H9 (cell line): ENCODE results near the gene MXRA5. TPM values are rescaled to one million over a fixed set of nuclear protein-coding genes. Genes with fewer than 3 reads are reported as not detected.
"Not testable (repeated sequence)": the region's sequence is repeated elsewhere in the genome, so short reads cannot be mapped to it uniquely, and the experiment has no call there.

Experiments used
- DNase-seq: peaks from one replicate; pipeline ENCODE4 v3.0.0-alpha.2; 2017
- H2AFZ ChIP-seq: one replicate; pipeline ENCODE4 v1.6.1; 2013; ENCODE audit warnings: mild to moderate bottlenecking, low read length, control low read depth, moderate library complexity
- H2AK5ac ChIP-seq: 2 replicates; pipeline ENCODE4 v1.6.1; 2013; ENCODE audit warnings: low read length, control low read depth, mixed read lengths; ENCODE audit not compliant: insufficient read length
- H2BK120ac ChIP-seq: one replicate; pipeline ENCODE4 v1.6.1; 2013; ENCODE audit warnings: low read depth, mild to moderate bottlenecking, low read length, control low read depth, inconsistent platforms; ENCODE audit not compliant: poor library complexity, severe bottlenecking
- H2BK12ac ChIP-seq: 2 replicates; pipeline ENCODE4 v1.6.1; 2013; ENCODE audit warnings: low read length, control low read depth, mixed read lengths, low read depth; ENCODE audit not compliant: insufficient read length
- H2BK15ac ChIP-seq: 2 replicates; pipeline ENCODE4 v1.6.1; 2013; ENCODE audit warnings: low read depth, low read length, control low read depth
- H2BK20ac ChIP-seq: one replicate; pipeline ENCODE4 v1.6.1; 2013; ENCODE audit warnings: low read depth, mild to moderate bottlenecking, low read length, control low read depth, inconsistent platforms; ENCODE audit not compliant: poor library complexity, severe bottlenecking
- H2BK5ac ChIP-seq: 2 replicates; pipeline ENCODE4 v1.6.1; 2013; ENCODE audit warnings: low read length, control low read depth, mixed read lengths; ENCODE audit not compliant: insufficient read length
- H3K14ac ChIP-seq: 2 replicates; pipeline ENCODE4 v1.6.1; 2013; ENCODE audit warnings: low read length, control low read depth; ENCODE audit not compliant: insufficient read depth
- H3K18ac ChIP-seq: 2 replicates; pipeline ENCODE4 v1.6.1; 2013; ENCODE audit warnings: low read depth, mild to moderate bottlenecking, mixed read lengths, low read length, control low read depth; ENCODE audit not compliant: insufficient read length
- H3K23ac ChIP-seq: 2 replicates; pipeline ENCODE4 v1.6.1; 2013; ENCODE audit warnings: low read length, control low read depth, mixed read lengths, low read depth; ENCODE audit not compliant: insufficient read length
- H3K23me2 ChIP-seq: 2 replicates; pipeline ENCODE4 v1.6.1; 2013; ENCODE audit warnings: low read depth, mild to moderate bottlenecking, mixed read lengths, low read length, control low read depth; ENCODE audit not compliant: insufficient read length, poor library complexity, severe bottlenecking
- H3K27ac ChIP-seq: 2 replicates; pipeline ENCODE4 v1.5.1; 2013; ENCODE audit warnings: low read length, control low read depth, mixed read lengths, low read depth; ENCODE audit not compliant: insufficient read length
- H3K27me3 ChIP-seq: 2 replicates; pipeline ENCODE4 v1.6.1; 2013; ENCODE audit warnings: low read length, control low read depth, inconsistent platforms; ENCODE audit not compliant: insufficient read depth
- H3K4ac ChIP-seq: 2 replicates; pipeline ENCODE4 v1.6.1; 2013; ENCODE audit warnings: low read depth, mild to moderate bottlenecking, control low read depth, inconsistent platforms, low read length, moderate library complexity
- H3K4me1 ChIP-seq: 2 replicates; pipeline ENCODE4 v1.6.1; 2013; ENCODE audit warnings: low read length, control low read depth, inconsistent platforms; ENCODE audit not compliant: insufficient read depth
- H3K4me2 ChIP-seq: 2 replicates; pipeline ENCODE4 v1.6.1; 2013; ENCODE audit warnings: low read length, control low read depth, mixed read lengths; ENCODE audit not compliant: insufficient read length, insufficient read depth
- H3K56ac ChIP-seq: 2 replicates; pipeline ENCODE4 v1.6.1; 2013; ENCODE audit warnings: low read depth, mild to moderate bottlenecking, mixed read lengths, low read length, control low read depth; ENCODE audit not compliant: insufficient read length
- H3K79me1 ChIP-seq: 2 replicates; pipeline ENCODE4 v1.6.1; 2013; ENCODE audit warnings: low read depth, mild to moderate bottlenecking, moderate library complexity, low read length, control low read depth, inconsistent platforms; ENCODE audit not compliant: insufficient read depth, poor library complexity, severe bottlenecking
- H3K79me2 ChIP-seq: 2 replicates; pipeline ENCODE4 v1.6.1; 2013; ENCODE audit warnings: low read length, control low read depth, inconsistent platforms; ENCODE audit not compliant: insufficient read depth
- H3K9ac ChIP-seq: 2 replicates; pipeline ENCODE4 v1.6.1; 2013; ENCODE audit warnings: low read length, control low read depth, mixed read lengths; ENCODE audit not compliant: insufficient read length; ENCODE audit errors: extremely low read depth
- H3K9me3 ChIP-seq: one replicate; pipeline ENCODE4 v1.6.1; 2013; ENCODE audit warnings: low read depth, low read length, inconsistent platforms; ENCODE audit not compliant: control insufficient read depth
- H3T11ph ChIP-seq: one replicate; pipeline ENCODE4 v1.6.1; 2013; ENCODE audit warnings: mild to moderate bottlenecking, low read length, control low read depth, inconsistent platforms
- H4K20me1 ChIP-seq: one replicate; pipeline ENCODE4 v1.6.1; 2013; ENCODE audit not compliant: control insufficient read depth, insufficient read length, insufficient read depth
- H4K5ac ChIP-seq: 2 replicates; pipeline ENCODE4 v1.6.1; 2013; ENCODE audit warnings: low read depth, mild to moderate bottlenecking, mixed read lengths, low read length, control low read depth; ENCODE audit not compliant: insufficient read length
- H4K8ac ChIP-seq: replicated peaks from 2 replicates; pipeline ENCODE4 v1.6.1; 2013; ENCODE audit warnings: low read length, control low read depth, mixed read lengths, low read depth; ENCODE audit not compliant: insufficient read length
- H4K91ac ChIP-seq: 2 replicates; pipeline ENCODE4 v1.6.1; 2013; ENCODE audit warnings: low read depth, mild to moderate bottlenecking, moderate library complexity, mixed read lengths, low read length, control low read depth; ENCODE audit not compliant: insufficient read length
- H3K27ac Mint-ChIP-seq, 3 experiments: 2 replicates in 2 of 3; 3 replicates in 1 of 3; pipeline ENCODE4 v1.8.0; 2020 to 2021; ENCODE audit warnings: mixed read lengths in 3 of 3, mild to moderate bottlenecking in 1 of 3, moderate library complexity in 1 of 3
- H3K27me3 Mint-ChIP-seq: 2 replicates; pipeline ENCODE4 v1.8.0; 2021; ENCODE audit warnings: low read depth, mild to moderate bottlenecking, moderate library complexity, mixed read lengths
- H3K36me3 Mint-ChIP-seq, 3 experiments: 2 replicates in 2 of 3; 3 replicates in 1 of 3; pipeline ENCODE4 v1.8.0; 2020 to 2021; ENCODE audit warnings: low read depth in 3 of 3, mixed read lengths in 3 of 3; ENCODE audit not compliant: insufficient read depth in 1 of 3
- H3K4me1 Mint-ChIP-seq, 2 experiments: 2 replicates each; pipeline ENCODE4 v1.8.0; 2020; ENCODE audit warnings: mixed read lengths in 2 of 2
- H3K4me3 Mint-ChIP-seq, 2 experiments: 2 replicates in 1 of 2; 3 replicates in 1 of 2; pipeline ENCODE4 v1.8.0; 2020 to 2021; ENCODE audit warnings: mild to moderate bottlenecking in 2 of 2, mixed read lengths in 2 of 2, moderate library complexity in 1 of 2
- H3K9me3 Mint-ChIP-seq, 2 experiments: 2 replicates in 1 of 2; 3 replicates in 1 of 2; pipeline ENCODE4 v1.8.0; 2020; ENCODE audit warnings: mild to moderate bottlenecking in 2 of 2, mixed read lengths in 2 of 2, moderate library complexity in 1 of 2
- WGBS: extraction: QIAGEN DNeasy Blood & Tissue Kit; methylation state at CpG from one replicate; pipeline ENCODE4 v1.1.7; 2013; ENCODE audit warnings: missing lambda C conversion rate, low lambda C conversion rate, mixed read lengths; ENCODE audit not compliant: insufficient read length; ENCODE audit errors: extremely low coverage; 5-methylcytosine and 5-hydroxymethylcytosine counted together
- total RNA-seq: library from RNA; stranded (reverse); gene quantifications from 2 replicates; pipeline ENCODE4 v1.2.1, GENCODE V29; 2021
- TF ChIP-seq, protein P1 (sequence below): fragments of 200-600 bp; sonication (generic); conservative IDR thresholded peaks from 3 replicates; pipeline ENCODE4 v1.8.0; 2021; ENCODE audit warnings: antibody characterized with exemption, mild to moderate bottlenecking

The MXRA5 gene
- total RNA-seq, 1 experiment from 2014 or later = 1.0 TPM

DNA sequence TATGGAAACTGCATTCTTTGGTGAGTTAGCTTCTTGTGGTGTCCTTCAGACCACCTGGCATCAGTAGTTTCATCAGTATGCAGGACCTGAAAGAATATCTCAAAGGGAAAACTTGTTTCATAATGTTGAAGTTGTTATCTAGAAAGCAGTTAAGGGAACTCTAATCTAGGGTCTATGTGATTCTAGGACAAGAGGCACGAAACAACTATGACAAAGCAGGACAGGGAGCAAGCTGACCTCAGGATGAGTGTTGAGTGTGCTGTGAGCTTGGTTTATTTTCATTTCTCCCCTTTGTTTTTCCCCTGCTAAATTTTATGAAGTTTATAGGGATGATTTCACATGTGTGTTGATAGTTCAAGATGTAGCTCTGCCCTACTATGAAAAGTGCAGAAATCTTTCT, 65.7 kb downstream of the MXRA5 start:
- no peaks in the 10 kb centered on the region for H3K79me2 ChIP-seq
- no peaks in the 10 kb centered on the region for H3K23me2 ChIP-seq
- H3K27me3 ChIP-seq = no peaks in the 10 kb centered on the region
- Mint-ChIP-seq H3K4me1 (0 out of 4 replicates have a peak, but pooled peaks cover 0 to 3% of the 10 kb centered on the region in 2 experiments), H3K4me3 (no peak overlapping the region), H3K27me3 (no peaks in the 10 kb centered on the region; the same call in 1 of the 2 replicates), H3K27ac (no peak overlapping the region), H3K9me3 (peaks cover 10 to 19% of the 10 kb centered on the region in 2 experiments), H3K36me3 (peaks cover 0 to 17% (median 0%) of the 10 kb centered on the region in 3 experiments; a peak in 3 of 7 replicates)
- no peak overlapping the region for H3K23ac ChIP-seq
- H2BK15ac ChIP-seq = no peak overlapping the region
- H2BK120ac ChIP-seq = no peak overlapping the region
- no peaks in the 10 kb centered on the region for H3K79me1 ChIP-seq
- H2AFZ ChIP-seq = no peak overlapping the region
- no peak overlapping the region for H3K9ac ChIP-seq
- H3K14ac ChIP-seq = no peak overlapping the region
- no peak overlapping the region for H3K4ac ChIP-seq
- no peak overlapping the region for H3K56ac ChIP-seq
- no peak overlapping the region for H4K5ac ChIP-seq
- no peaks in the 10 kb centered on the region for H3K4me1 ChIP-seq
- TF ChIP-seq, protein P1, sequence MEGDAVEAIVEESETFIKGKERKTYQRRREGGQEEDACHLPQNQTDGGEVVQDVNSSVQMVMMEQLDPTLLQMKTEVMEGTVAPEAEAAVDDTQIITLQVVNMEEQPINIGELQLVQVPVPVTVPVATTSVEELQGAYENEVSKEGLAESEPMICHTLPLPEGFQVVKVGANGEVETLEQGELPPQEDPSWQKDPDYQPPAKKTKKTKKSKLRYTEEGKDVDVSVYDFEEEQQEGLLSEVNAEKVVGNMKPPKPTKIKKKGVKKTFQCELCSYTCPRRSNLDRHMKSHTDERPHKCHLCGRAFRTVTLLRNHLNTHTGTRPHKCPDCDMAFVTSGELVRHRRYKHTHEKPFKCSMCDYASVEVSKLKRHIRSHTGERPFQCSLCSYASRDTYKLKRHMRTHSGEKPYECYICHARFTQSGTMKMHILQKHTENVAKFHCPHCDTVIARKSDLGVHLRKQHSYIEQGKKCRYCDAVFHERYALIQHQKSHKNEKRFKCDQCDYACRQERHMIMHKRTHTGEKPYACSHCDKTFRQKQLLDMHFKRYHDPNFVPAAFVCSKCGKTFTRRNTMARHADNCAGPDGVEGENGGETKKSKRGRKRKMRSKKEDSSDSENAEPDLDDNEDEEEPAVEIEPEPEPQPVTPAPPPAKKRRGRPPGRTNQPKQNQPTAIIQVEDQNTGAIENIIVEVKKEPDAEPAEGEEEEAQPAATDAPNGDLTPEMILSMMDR = no peak
- WGBS = no CpG with 5 or more reads among the region's 1 CpG
- no peak overlapping the region for H3K27ac ChIP-seq
- H4K20me1 ChIP-seq = no peaks in the 10 kb centered on the region
- no peak overlapping the region for H3T11ph ChIP-seq
- no peak overlapping the region for H2AK5ac ChIP-seq
- no peaks in the 10 kb centered on the region for H3K9me3 ChIP-seq
- DNase-seq = no peak
- no peak overlapping the region for H4K91ac ChIP-seq
- H3K4me2 ChIP-seq = no peak overlapping the region
- no peak overlapping the region for H2BK5ac ChIP-seq
- H2BK20ac ChIP-seq = no peak overlapping the region
- no peak overlapping the region for H4K8ac ChIP-seq
- no peak overlapping the region for H3K18ac ChIP-seq
- no peak overlapping the region for H2BK12ac ChIP-seq

DNA sequence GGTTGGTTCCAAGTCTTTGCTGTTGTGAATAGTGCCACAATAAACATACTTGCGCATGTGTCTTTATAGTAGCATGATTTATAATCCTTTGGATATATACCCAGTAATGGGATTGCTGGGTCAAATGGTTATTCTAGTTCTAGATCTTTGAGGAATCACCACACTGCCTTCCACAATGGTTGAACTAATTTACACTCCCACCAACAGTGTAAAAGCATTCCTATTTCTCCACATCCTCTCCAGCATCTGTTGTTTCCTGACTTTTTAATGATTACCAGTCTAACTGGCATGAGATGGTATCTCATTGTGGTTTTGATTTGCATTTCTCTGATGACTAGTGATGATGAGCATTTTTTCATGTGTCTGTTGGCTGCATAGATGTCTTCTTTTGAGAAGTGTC, 72.8 kb downstream of the MXRA5 start:
- not testable (repeated sequence) for H3K27ac ChIP-seq, H3K79me1 ChIP-seq, H3K23ac ChIP-seq, H3K9ac ChIP-seq, DNase-seq, H3K56ac ChIP-seq, H2BK5ac ChIP-seq, H2BK120ac ChIP-seq, H3K4me1 ChIP-seq, H2BK20ac ChIP-seq, H2AK5ac ChIP-seq, H3K4me1 Mint-ChIP-seq, H4K91ac ChIP-seq, H2AFZ ChIP-seq, H2BK15ac ChIP-seq, H3K4me2 ChIP-seq, H3K27me3 Mint-ChIP-seq, H3K4me3 Mint-ChIP-seq, H4K20me1 ChIP-seq, H3K27me3 ChIP-seq, H4K8ac ChIP-seq, H3K4ac ChIP-seq, H3K27ac Mint-ChIP-seq, H3K14ac ChIP-seq, H3K9me3 ChIP-seq, H3T11ph ChIP-seq, H3K23me2 ChIP-seq, H4K5ac ChIP-seq, H3K18ac ChIP-seq, H3K79me2 ChIP-seq, H2BK12ac ChIP-seq, H3K36me3 Mint-ChIP-seq
- no CpG with 5 or more reads among the region's 1 CpG for WGBS
- peaks cover 9 to 14% of the 10 kb centered on the region in 2 experiments for H3K9me3 Mint-ChIP-seq
